PFSK-1 (cell line): Measurements from ENCODE around the gene CTXN2.

Source experiments
- FOXP2 ChIP-seq: optimal IDR thresholded peaks from 2 replicates; pipeline ENCODE3; 2011; ENCODE audit warnings: borderline replicate concordance, control low read depth, inconsistent platforms; ENCODE audit not compliant: insufficient read depth; ENCODE audit errors: extremely low read length, extremely low read depth
- POLR2AphosphoS5 ChIP-seq: IDR thresholded peaks from 2 replicates; pipeline ENCODE4 v1.6.1; 2012; ENCODE audit warnings: low read depth, mild to moderate bottlenecking, control low read depth, low read length, moderate library complexity
- REST ChIP-seq, 2 experiments: IDR thresholded peaks; 2 replicates each; pipeline versions ENCODE4 v1.6.1 to v1.8.0; 2011 to 2012; ENCODE audit warnings: low read depth in 2 of 2, low read length in 2 of 2, control low read depth in 1 of 2, inconsistent platforms in 1 of 2, mild to moderate bottlenecking in 1 of 2, moderate library complexity in 1 of 2; ENCODE audit not compliant: insufficient read depth in 1 of 2
- SIN3A ChIP-seq: IDR thresholded peaks from 2 replicates; pipeline ENCODE4 v1.6.1; 2012; ENCODE audit warnings: mild to moderate bottlenecking, low read length, moderate library complexity, borderline replicate concordance; ENCODE audit not compliant: insufficient read depth
- TAF1 ChIP-seq: IDR thresholded peaks from 2 replicates; pipeline ENCODE4 v1.6.1; 2012; ENCODE audit warnings: low read length, control low read depth, borderline replicate concordance; ENCODE audit not compliant: insufficient read depth

- TF ChIP-seq POLR2AphosphoS5 (no peak), TAF1 (no peak), SIN3A (no peak), REST (IDR thresholded peaks at IDR 0.05; ENCODE audit: insufficient read depth in 1 of 2, low read depth in 2 of 2, low read length in 2 of 2) (no peak), FOXP2 (no peak)
Measured at GRCh38 chr15:48176957-48177356, 14.5 kb upstream of the CTXN2 start.
